IMR-90 (cell line): ENCODE data around the gene BCL2L13. TPM values are rescaled to one million over a fixed set of nuclear protein-coding genes. Genes with fewer than 3 reads are reported as not detected.

Source experiments
- ATAC-seq: fragments of 200-7000 bp; cut with Tn5 transposase; 2 replicates; pipeline ENCODE4 v1.9.1; 2020; ENCODE audit warnings: low read depth, mild to moderate bottlenecking, moderate library complexity
- BruUV-seq: library from RNA; stranded (reverse); fragments of 400-500 nt; replicated peaks from 2 replicates; lab custom pipeline; 2021; lab: Mats Ljungman, UMichigan
- CTCF ChIA-PET: fragments of 300-600 bp; formaldehyde crosslinking; extraction: SDS; loops from one replicate; lab custom pipeline; 2021; ENCODE audit warnings: antibody characterized with exemption; lab: Yijun Ruan, JAX
- POLR2A ChIA-PET: fragments of 300-600 bp; sonication (Branson Sonifier 250); formaldehyde crosslinking; loops from one replicate; lab custom pipeline; 2022; ENCODE audit warnings: antibody characterized with exemption; ENCODE audit not compliant: unreplicated experiment; lab: Charles Lee
- DNase-seq: peaks from one replicate; pipeline ENCODE4 v3.0.0; 2013
- H2AFZ ChIP-seq: replicated peaks from 2 replicates; pipeline ENCODE3; 2013; ENCODE audit warnings: low read length, mild to moderate bottlenecking; ENCODE audit not compliant: poor library complexity
- H2AK5ac ChIP-seq: 2 replicates; pipeline ENCODE4 v1.6.1; 2013; ENCODE audit warnings: low read depth, low read length, inconsistent platforms
- H2AK9ac ChIP-seq: replicated peaks from 2 replicates; pipeline ENCODE3; 2013; ENCODE audit warnings: mild to moderate bottlenecking, low read depth, low read length, moderate library complexity; ENCODE audit not compliant: poor library complexity
- H2BK120ac ChIP-seq: 2 replicates; pipeline ENCODE4 v1.6.1; 2013; ENCODE audit warnings: low read depth, low read length, inconsistent platforms
- H2BK15ac ChIP-seq: 3 replicates; pipeline ENCODE4 v1.6.1; 2013; ENCODE audit warnings: low read depth, low read length, inconsistent platforms
- H2BK20ac ChIP-seq: 2 replicates; pipeline ENCODE4 v1.6.1; 2013; ENCODE audit warnings: low read depth, mild to moderate bottlenecking, inconsistent platforms, low read length, moderate library complexity
- H2BK5ac ChIP-seq: 2 replicates; pipeline ENCODE4 v1.6.1; 2013; ENCODE audit warnings: mild to moderate bottlenecking, low read depth, low read length, inconsistent platforms; ENCODE audit not compliant: poor library complexity, severe bottlenecking
- H3K14ac ChIP-seq: replicated peaks from 2 replicates; pipeline ENCODE4 v1.6.1; 2013; ENCODE audit warnings: low read depth, low read length, inconsistent platforms
- H3K18ac ChIP-seq: 2 replicates; pipeline ENCODE4 v1.6.1; 2013; ENCODE audit warnings: low read depth, low read length, control low read depth
- H3K23ac ChIP-seq: 2 replicates; pipeline ENCODE4 v1.6.1; 2013; ENCODE audit warnings: low read depth, low read length, inconsistent platforms
- H3K27ac ChIP-seq: 2 replicates; pipeline ENCODE4 v1.5.1; 2013; ENCODE audit warnings: mild to moderate bottlenecking, control low read depth, low read length; ENCODE audit not compliant: insufficient read depth
- H3K27me3 ChIP-seq: 2 replicates; pipeline ENCODE4 v1.6.1; 2013; ENCODE audit warnings: low read length; ENCODE audit not compliant: control insufficient read depth, insufficient read depth
- H3K36me3 ChIP-seq: 2 replicates; pipeline ENCODE4 v1.6.1; 2013; ENCODE audit warnings: low read length, mixed read lengths; ENCODE audit not compliant: control insufficient read depth, insufficient read depth
- H3K4ac ChIP-seq: 2 replicates; pipeline ENCODE4 v1.6.1; 2013; ENCODE audit warnings: low read depth, low read length, inconsistent platforms
- H3K4me1 ChIP-seq: 2 replicates; pipeline ENCODE4 v1.6.1; 2013; ENCODE audit warnings: low read length, mixed read lengths; ENCODE audit not compliant: control insufficient read depth, insufficient read depth
- H3K4me2 ChIP-seq: 2 replicates; pipeline ENCODE4 v1.6.1; 2013; ENCODE audit warnings: low read depth, mild to moderate bottlenecking, control low read depth, low read length, moderate library complexity
- H3K4me3 ChIP-seq: 2 replicates; pipeline ENCODE4 v1.5.1; 2013; ENCODE audit warnings: low read depth, mild to moderate bottlenecking, control low read depth, low read length, moderate library complexity; ENCODE audit not compliant: insufficient read depth
- H3K56ac ChIP-seq: 2 replicates; pipeline ENCODE4 v1.6.1; 2013; ENCODE audit warnings: low read length, inconsistent platforms; ENCODE audit not compliant: insufficient read depth; ENCODE audit errors: extremely low read depth
- H3K79me1 ChIP-seq, 2 experiments: 2 replicates each; pipeline ENCODE4 v1.6.1; 2013; ENCODE audit warnings: low read length in 2 of 2, inconsistent platforms in 1 of 2, low read depth in 1 of 2
- H3K9ac ChIP-seq: 2 replicates; pipeline ENCODE4 v1.6.1; 2013; ENCODE audit warnings: low read depth, low read length, control low read depth
- H3K9me1 ChIP-seq: 2 replicates; pipeline ENCODE4 v1.6.1; 2013; ENCODE audit warnings: low read length, inconsistent platforms; ENCODE audit not compliant: insufficient read depth
- H3K9me3 ChIP-seq: 2 replicates; pipeline ENCODE4 v1.6.1; 2013; ENCODE audit warnings: low read length; ENCODE audit not compliant: control insufficient read depth, insufficient read depth
- H4K20me1 ChIP-seq: 2 replicates; pipeline ENCODE4 v1.6.1; 2013; ENCODE audit warnings: low read length, inconsistent platforms; ENCODE audit not compliant: insufficient read depth
- H4K5ac ChIP-seq: 2 replicates; pipeline ENCODE4 v1.6.1; 2013; ENCODE audit warnings: mild to moderate bottlenecking, low read depth, low read length, control low read depth
- H4K8ac ChIP-seq, 2 experiments: 2 replicates each; pipeline ENCODE4 v1.6.1; 2013; ENCODE audit warnings: low read depth in 2 of 2, low read length in 2 of 2, control low read depth in 1 of 2, inconsistent platforms in 1 of 2
- H4K91ac ChIP-seq: 2 replicates; pipeline ENCODE4 v1.6.1; 2013; ENCODE audit warnings: low read depth, low read length, inconsistent platforms; ENCODE audit not compliant: insufficient read depth
- BHLHE40 ChIP-seq: fragments of 150-350 bp; IDR thresholded peaks from 2 replicates; pipeline ENCODE4 v1.6.1; 2016; ENCODE audit warnings: mild to moderate bottlenecking, low read depth, low read length
- CEBPB ChIP-seq: IDR thresholded peaks from 2 replicates; pipeline ENCODE4 v1.6.1; 2012; ENCODE audit warnings: low read depth, low read length, improper control_type of control experiment
- CHD1 ChIP-seq: IDR thresholded peaks from 2 replicates; pipeline ENCODE4 v1.6.1; 2012; ENCODE audit warnings: low read depth, low read length, improper control_type of control experiment
- MAZ ChIP-seq: IDR thresholded peaks from 2 replicates; pipeline ENCODE4 v1.6.1; 2012; ENCODE audit warnings: low read depth, mild to moderate bottlenecking, low read length, improper control_type of control experiment, moderate library complexity, borderline replicate concordance
- dilution Hi-C: fragments of 300-500 bp; cut with HindIII; formaldehyde crosslinking; loops from one replicate; pipeline ENCODE4 v1.14.3; 2018; ENCODE audit warnings: low sequenced_read_pairs; ENCODE audit not compliant: unreplicated experiment
- in situ Hi-C: fragments of 300-500 bp; cut with MboI; formaldehyde crosslinking; loops from 3 replicates; pipeline ENCODE4 v1.14.3; 2019; ENCODE audit warnings: low sequenced_read_pairs, inconsistent platforms, mixed read lengths
- intact Hi-C: fragments of 100-400 bp; cut with micrococcal nuclease; formaldehyde crosslinking; loops from 2 replicates; pipeline ENCODE4 v1.10.0; 2022
- polyA plus RNA-seq, 3 experiments: library from polyadenylated mRNA; depleted of rRNA; stranded (reverse); fragments of >200 nt; gene quantifications; 2 replicates each; pipeline ENCODE4 v1.2.3, GENCODE V29; 2012; ENCODE audit warnings: low replicate concordance in 1 of 3
- total RNA-seq: library from RNA; depleted of rRNA; stranded (reverse); fragments of >200 nt; gene quantifications from 2 replicates; pipeline ENCODE4 v1.2.3, GENCODE V29; 2012

BCL2L13 gene
- total and polyA plus RNA-seq, 2 of the 4 experiments (the other 2 are of a cell fraction), result 42.6 to 86.7 TPM

DNA sequence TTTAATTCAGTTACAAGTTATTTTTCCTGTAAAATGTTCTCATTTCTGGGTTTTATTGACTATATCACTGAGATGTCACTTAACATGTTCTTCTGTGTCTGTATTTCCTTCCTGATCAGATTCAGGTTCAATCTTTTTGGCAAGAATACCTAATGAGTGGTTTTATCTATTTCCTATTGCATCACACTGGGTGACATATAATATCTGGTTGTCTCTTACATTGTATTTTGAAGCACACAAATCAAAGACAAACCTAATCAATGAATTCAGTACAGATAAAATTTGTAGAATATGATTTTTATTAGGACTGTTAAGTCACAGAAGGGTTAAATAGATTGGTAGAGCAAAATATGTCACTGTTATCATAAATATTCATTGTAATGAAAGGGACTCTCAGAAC is 60.4 kb downstream of the BCL2L13 start:
- Histone ChIP-seq H3K56ac (no peak overlapping the region), H4K8ac (no peak overlapping the region), H3K18ac (no peak overlapping the region), H3K9ac (no peak overlapping the region), H3K27me3 (no peaks in the 10 kb centered on the region), H3K4me1 (peaks cover 3% of the 10 kb centered on the region; the same call in 1 of the 2 replicates), H2AK5ac (no peak overlapping the region), H3K4me2 (no peak overlapping the region), H3K14ac (no peak overlapping the region), H3K9me1 (peaks cover 6% of the 10 kb centered on the region), H2BK5ac (no peak overlapping the region), H3K4me3 (no peak overlapping the region), H3K23ac (no peak overlapping the region), H3K79me1 (peaks cover 11 to 26% of the 10 kb centered on the region in 2 experiments; a peak in 3 of 4 replicates), H3K9me3 (no peaks in the 10 kb centered on the region), H3K27ac (no peak overlapping the region), H3K36me3 (peaks cover 11% of the 10 kb centered on the region), H3K4ac (no peak overlapping the region), H2AK9ac (no peak overlapping the region), H4K91ac (no peak overlapping the region), H4K5ac (no peak overlapping the region), H4K20me1 (no peaks in the 10 kb centered on the region), H2BK15ac (no peak overlapping the region), H2AFZ (no peak overlapping the region), H2BK120ac (no peak overlapping the region), H2BK20ac (no peak overlapping the region)
- ChIA-PET POLR2A (no interaction called here), CTCF (no interaction called here)
- intact Hi-C loops, result no loop called here
- no TSS peak for BruUV-seq
- in situ Hi-C loops, result no loop called here
- ATAC-seq, result no peak
- dilution Hi-C loops, result no loop called here
- TF ChIP-seq BHLHE40, result no peak
- TF ChIP-seq CEBPB, result peak; percentile 33; the same call in 1 of the 2 replicates
- TF ChIP-seq CHD1, result no peak
- no peak for TF ChIP-seq MAZ
- no peak for DNase-seq
